GM18511 (cell line): ENCODE measurements around the gene SPR.

Experiments used
- ATAC-seq: cut with Tn5 transposase; IDR thresholded peaks from one replicate; pipeline ENCODE4 v1.9.1; 2021; ENCODE audit warnings: mild to moderate bottlenecking, moderate library complexity; ENCODE audit not compliant: unreplicated experiment

SPR gene

DNA sequence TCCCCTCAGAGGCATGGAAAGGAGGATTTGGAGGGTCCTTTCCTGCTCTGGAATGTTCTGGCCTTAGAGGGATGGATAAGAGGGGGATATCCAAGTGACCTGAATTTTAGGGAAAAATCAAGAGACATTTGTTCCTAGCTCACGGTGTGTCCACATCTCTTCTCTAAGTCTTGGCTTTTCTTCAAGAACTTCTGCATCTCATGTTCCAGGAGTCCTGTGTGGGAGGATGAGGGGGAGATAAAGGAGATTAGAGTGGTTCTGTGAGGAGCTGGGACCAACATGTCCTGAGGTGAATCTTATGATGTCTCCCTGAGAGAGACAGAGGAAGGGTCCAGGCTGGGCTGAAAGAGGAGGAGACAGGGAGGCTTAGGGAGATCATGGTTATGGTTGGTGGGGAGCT lies 41.8 kb downstream of the SPR start:
- ATAC-seq, result no peak

DNA sequence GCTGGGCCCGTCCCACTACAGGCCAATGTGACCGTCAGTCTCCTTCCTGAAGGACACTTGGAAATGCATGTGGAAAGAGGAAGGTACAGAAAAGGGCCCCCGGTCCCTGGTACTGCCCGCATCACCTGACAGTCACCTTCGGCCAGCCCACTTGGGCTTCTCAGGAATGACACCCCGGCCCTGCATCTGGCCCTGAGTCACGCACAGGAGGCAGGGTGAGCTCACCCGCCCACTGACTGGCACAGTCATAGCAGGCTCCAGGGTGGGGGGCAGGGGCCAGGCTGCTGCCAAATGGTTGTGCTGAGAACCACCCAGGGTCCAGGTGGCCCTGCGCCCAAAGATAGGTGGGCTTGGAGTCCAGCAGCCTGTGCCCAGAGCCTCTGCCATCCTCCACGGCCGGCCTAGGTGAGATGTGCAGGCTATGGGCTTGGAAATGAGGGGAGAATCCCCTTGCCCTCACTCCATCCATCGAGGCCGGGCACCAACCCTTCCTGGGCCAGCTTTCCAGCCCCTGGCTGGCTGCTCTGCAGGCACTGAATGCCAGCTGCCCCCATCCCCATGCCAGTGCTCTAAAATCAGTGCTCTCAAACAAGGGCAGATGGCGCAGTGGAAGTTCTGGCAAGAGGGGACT lies 44.2 kb downstream of the SPR start:
- ATAC-seq, result no peak

GRCh38 chr2:72932045-72932740 lies 45.0 kb downstream of the SPR start:
- ATAC-seq, result no peak

DNA sequence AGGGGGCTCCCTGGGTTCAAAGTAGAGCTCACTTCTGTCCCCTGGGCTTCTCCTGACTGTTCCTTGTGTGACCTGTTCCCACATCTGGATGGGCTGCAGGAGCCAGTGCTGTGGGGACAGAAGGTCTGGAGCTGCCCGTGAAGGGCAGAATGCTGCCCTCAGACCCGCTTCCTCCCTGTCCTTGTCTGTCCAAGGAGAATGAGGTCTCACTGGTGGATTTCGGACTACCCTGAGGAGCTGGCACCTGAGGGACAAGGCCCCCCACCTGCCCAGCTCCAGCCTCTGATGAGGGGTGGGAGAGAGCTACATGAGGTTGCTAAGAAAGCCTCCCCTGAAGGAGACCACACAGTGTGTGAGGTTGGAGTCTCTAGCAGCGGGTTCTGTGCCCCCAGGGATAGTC lies 45.6 kb downstream of the SPR start:
- ATAC-seq, result no peak

GRCh38 chr2:72933207-72933606 lies 46.0 kb downstream of the SPR start:
- ATAC-seq, result no peak

DNA sequence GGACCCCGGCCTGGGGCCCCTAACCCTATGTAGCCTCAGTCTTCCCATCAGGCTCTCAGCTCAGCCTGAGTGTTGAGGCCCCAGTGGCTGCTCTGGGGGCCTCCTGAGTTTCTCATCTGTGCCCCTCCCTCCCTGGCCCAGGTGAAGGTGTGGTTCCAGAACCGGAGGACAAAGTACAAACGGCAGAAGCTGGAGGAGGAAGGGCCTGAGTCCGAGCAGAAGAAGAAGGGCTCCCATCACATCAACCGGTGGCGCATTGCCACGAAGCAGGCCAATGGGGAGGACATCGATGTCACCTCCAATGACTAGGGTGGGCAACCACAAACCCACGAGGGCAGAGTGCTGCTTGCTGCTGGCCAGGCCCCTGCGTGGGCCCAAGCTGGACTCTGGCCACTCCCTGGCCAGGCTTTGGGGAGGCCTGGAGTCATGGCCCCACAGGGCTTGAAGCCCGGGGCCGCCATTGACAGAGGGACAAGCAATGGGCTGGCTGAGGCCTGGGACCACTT lies 46.5 kb downstream of the SPR start:
- no peak for ATAC-seq

DNA sequence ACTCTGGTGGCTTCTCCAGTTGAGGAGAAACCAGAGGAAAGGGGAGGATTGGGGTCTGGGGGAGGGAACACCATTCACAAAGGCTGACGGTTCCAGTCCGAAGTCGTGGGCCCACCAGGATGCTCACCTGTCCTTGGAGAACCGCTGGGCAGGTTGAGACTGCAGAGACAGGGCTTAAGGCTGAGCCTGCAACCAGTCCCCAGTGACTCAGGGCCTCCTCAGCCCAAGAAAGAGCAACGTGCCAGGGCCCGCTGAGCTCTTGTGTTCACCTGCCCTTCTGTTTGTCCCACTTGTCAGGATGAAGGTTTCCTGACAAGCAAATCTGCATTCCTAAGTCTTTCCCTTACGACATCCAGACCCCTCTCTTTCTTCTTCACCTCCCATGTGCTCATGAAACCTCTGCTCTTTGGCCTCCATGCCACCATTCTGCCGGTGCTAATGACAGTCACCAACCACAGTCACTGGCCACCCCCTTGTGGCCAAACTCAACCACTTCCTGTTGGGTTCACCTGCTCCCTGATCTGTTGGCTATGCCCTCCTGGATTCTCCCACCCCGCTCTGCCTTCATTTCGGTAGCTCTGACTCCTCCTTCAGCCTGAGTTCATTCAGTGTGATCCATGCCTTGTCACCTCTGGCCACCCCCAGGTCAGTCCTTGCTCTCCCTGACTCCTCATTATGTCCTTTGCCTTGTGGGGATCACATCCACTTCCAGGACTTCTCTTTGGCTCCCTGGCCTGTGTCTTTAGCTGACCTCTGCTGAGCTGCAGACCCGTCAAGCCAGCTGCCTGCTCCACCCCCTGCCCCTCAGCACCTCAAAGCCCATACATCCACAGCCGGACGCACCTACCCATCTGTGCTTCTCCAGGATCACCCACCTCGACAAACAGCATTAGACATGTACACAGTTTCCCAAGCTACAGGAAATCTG lies 47.7 kb downstream of the SPR start:
- peak; percentile 82 for ATAC-seq

DNA sequence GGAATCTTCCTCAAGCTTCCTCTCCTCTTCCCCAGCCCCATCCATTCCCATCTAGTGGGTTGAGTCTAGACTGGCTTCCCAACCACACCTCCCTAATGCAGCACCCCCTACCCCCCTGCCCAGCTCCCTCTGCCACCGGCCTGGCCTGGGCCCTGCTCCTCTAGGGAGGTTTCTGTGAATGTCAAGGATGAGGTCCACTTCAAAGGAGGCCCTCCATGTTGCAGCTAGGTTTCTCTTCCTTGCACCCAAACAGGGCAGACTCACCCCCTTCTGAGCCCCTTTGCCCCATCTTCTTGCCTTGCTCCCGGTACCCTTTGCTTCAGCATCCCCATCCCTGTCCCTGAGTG lies 48.4 kb downstream of the SPR start:
- no peak for ATAC-seq

DNA sequence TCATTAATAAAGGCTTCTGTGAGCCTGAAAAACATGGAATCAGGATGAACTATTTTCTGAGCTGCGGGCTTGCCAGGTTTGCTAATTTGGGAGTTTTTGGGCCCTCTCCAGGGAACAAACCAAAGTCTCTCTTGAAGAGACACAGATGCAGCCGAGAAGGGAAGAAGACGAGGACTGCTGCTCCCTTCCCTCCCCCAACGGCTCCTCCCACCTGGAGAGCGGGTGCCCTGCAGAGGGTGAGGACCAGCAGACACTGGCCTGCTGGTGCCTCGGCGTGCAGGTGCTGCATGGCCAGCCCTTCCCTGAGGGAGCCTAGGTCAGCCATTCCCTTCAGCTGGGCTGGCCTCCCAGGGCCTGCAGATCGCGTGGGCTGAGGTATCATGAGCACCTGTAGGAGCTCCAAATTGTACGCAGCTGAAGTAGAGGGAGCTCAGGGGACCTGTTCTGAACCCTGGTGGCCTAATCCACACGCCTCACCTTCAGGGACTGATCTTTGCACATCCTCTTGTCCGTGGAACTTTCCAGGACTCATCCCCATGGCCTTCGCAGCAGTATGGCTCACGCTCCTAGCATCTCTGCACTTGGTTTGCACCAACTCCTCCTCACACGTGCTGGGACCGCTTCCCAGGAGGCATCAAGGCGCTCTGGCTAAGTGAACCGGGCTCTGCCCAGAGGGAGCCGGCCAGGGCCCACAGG lies 49.6 kb downstream of the SPR start:
- ATAC-seq, result no peak

DNA sequence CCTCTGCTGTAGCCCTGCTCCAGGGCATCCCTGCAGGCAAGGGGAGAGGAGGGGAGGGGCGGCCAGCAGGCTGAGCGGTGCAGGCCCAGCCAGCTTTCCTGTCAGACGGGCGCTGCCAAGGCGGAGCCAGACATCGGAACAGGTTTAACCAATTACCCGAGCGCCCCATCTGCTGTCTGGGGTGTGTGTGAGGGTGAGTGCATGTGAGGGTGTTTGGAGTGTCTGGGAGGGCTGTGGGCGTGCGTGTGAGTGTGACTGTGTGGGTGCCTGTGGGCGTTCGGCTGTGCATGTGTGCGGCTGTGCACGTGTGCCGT lies 50.1 kb downstream of the SPR start:
- no peak for ATAC-seq

GRCh38 chr2:72938455-72938854 lies 51.2 kb downstream of the SPR start:
- no peak for ATAC-seq

- no peak for ATAC-seq
These were observed 53.2 kb downstream of the SPR start for GRCh38 chr2:72940361-72940760.

DNA sequence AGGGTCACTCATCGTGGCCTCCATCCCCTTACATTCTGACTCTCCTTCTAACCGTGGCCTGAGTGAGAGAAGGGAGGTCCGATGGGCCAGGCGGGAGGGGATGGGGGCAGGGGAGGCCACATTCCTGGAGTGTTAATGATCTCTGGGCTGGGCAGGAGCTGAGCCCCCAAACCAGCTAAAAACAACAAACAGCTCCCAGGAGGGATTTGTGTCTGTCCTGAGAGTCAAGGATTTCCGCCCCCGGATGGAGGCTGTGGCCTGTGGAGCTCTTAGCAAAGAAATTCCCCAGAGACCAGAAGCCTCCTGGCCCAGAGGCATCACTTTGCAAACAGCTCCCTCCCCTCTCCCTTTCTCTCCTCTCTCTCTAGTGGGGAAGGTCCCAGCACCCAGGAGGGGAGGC lies 53.6 kb downstream of the SPR start:
- no peak for ATAC-seq
